Measurements from ENCODE around the gene CRYGB. TPM values are rescaled to one million over a fixed set of nuclear protein-coding genes. Genes with fewer than 3 reads are reported as not detected.

CRYGB gene
- total RNA-seq, 1 experiment from 2014 or later = not detected

- Histone ChIP-seq H3K27ac (ENCODE audit: low read depth, low read length) (no peak overlapping the region), H3K9me2 (ENCODE audit: insufficient read depth) (no peaks in the 10 kb centered on the region), H3K79me2 (ENCODE audit: insufficient read depth, low read length) (no peaks in the 10 kb centered on the region), H3K9ac (ENCODE audit: low read length) (no peak overlapping the region), H3K27me3 (ENCODE audit: insufficient read depth, low read length) (no peaks in the 10 kb centered on the region), H2AFZ (ENCODE audit: low read depth, low read length, poor library complexity, severe bottlenecking) (no peak overlapping the region), H3K36me3 (ENCODE audit: control insufficient read depth in 1 of 2, insufficient read depth in 2 of 2, low read length in 2 of 2) (no peaks in the 10 kb centered on the region), H3K9me3 (ENCODE audit: control insufficient read depth in 1 of 2, insufficient read depth in 1 of 2, low read depth in 1 of 2, low read length in 2 of 2) (no peaks in the 10 kb centered on the region), H3K4me2 (ENCODE audit: low read length) (peak overlapping the region; percentile 35), H3K4me3 (replicated peaks in 1 of 2; ENCODE audit: low read depth in 1 of 2, low read length in 2 of 2) (no peak overlapping the region), H3K4me1 (ENCODE audit: control insufficient read depth in 1 of 2, insufficient read depth in 2 of 2, low read length in 2 of 2) (peaks cover 3 to 8% of the 10 kb centered on the region in 2 experiments; a peak in 3 of 4 replicates), H4K20me1 (ENCODE audit: insufficient read depth) (no peaks in the 10 kb centered on the region)
- CTCF ChIA-PET = interaction anchor here (1.1 kb wide), 1 partner anchor 11 kb away, joined by 3 read pairs; no protein-coding TSS in a partner anchor
- peak; percentile 87 for ATAC-seq
- RAD21 ChIA-PET (ENCODE audit: low non-redundant PET in 1 of 2, low total read pairs in 2 of 2, uncharacterized antibody in 2 of 2, unreplicated experiment in 2 of 2) = no interaction called here
- BruUV-seq (replicated peaks) = no TSS peak
- DNase-seq (ENCODE audit: low read depth, low spot score) = no peak
- intact Hi-C loops (cut with micrococcal nuclease) = no loop called here
- TF ChIP-seq ATF3 (IDR thresholded peaks at IDR 0.05) (no peak), FOSL1 (IDR thresholded peaks at IDR 0.05; ENCODE audit: low read depth) (no peak), REST (IDR thresholded peaks at IDR 0.05; ENCODE audit: low read depth) (no peak), YY1 (IDR thresholded peaks at IDR 0.05; ENCODE audit: extremely low read depth, insufficient replicate concordance, low read depth, low read length) (no peak), SRF (IDR thresholded peaks at IDR 0.05; ENCODE audit: low read depth) (no peak), RAD21 (IDR thresholded peaks at IDR 0.05; ENCODE audit: low read depth) (no peak), EZH2 (IDR thresholded peaks at IDR 0.05) (no peak), POLR2AphosphoS5 (IDR thresholded peaks at IDR 0.05; ENCODE audit: low read depth, low read length) (no peak), CBX3 (IDR thresholded peaks at IDR 0.05; ENCODE audit: low read depth) (no peak), CTCF (IDR thresholded peaks at IDR 0.05 in 2 of 3, conservative IDR thresholded peaks at IDR 0.05 in 1 of 3; ENCODE audit: borderline replicate concordance in 1 of 3, insufficient read depth in 1 of 3, low read depth in 2 of 3, low read length in 2 of 3) (no peak), ZBTB33 (IDR thresholded peaks at IDR 0.05; ENCODE audit: extremely low read depth, insufficient replicate concordance, low read length) (no peak), ELF1 (IDR thresholded peaks at IDR 0.05; ENCODE audit: borderline replicate concordance, low read depth) (no peak), TCF7L2 (IDR thresholded peaks at IDR 0.05; ENCODE audit: borderline replicate concordance, extremely low read depth, insufficient read depth, insufficient read length) (no peak), ZFX (IDR thresholded peaks at IDR 0.05) (no peak), SP1 (IDR thresholded peaks at IDR 0.05; ENCODE audit: low read depth) (no peak)
- POLR2A ChIA-PET = no interaction called here
Observed at GRCh38 chr2:208112969-208113368, 33.0 kb downstream of the CRYGB start.
